GM19452 (cell line): Measurements from ENCODE around the gene MYBPH.

Experiments
- ATAC-seq: cut with Tn5 transposase; IDR thresholded peaks from one replicate; pipeline ENCODE4 v1.9.1; 2021; ENCODE audit not compliant: unreplicated experiment

The MYBPH gene

GRCh38 chr1:203180611-203181330 is 5.1 kb upstream of the MYBPH start:
- ATAC-seq: no peak

GRCh38 chr1:203179667-203180005 is 4.0 kb upstream of the MYBPH start:
- ATAC-seq: no peak

- ATAC-seq: no peak
Observed at GRCh38 chr1:203178821-203179666, 3.4 kb upstream of the MYBPH start.

- no peak for ATAC-seq
Observed at GRCh38 chr1:203178083-203178482, 2.5 kb upstream of the MYBPH start.

- no peak for ATAC-seq
Observed at GRCh38 chr1:203177470-203178039, 1.9 kb upstream of the MYBPH start.

- no peak for ATAC-seq
Observed at GRCh38 chr1:203177036-203177405, 1.4 kb upstream of the MYBPH start.

GRCh38 chr1:203176273-203177035 is 828 bp upstream of the MYBPH start:
- no peak for ATAC-seq

GRCh38 chr1:203175827-203176241 is 208 bp upstream of the MYBPH start:
- ATAC-seq: no peak

- ATAC-seq: no peak
Observed at GRCh38 chr1:203174324-203174985, 1.2 kb downstream of the MYBPH start.

- peak; percentile 89 for ATAC-seq
Observed at GRCh38 chr1:203173566-203173965, 2.1 kb downstream of the MYBPH start.

- ATAC-seq: no peak
Observed at GRCh38 chr1:203173011-203173555, 2.5 kb downstream of the MYBPH start.

GRCh38 chr1:203172184-203173010 is 3.2 kb downstream of the MYBPH start:
- no peak for ATAC-seq

- no peak for ATAC-seq
Observed at GRCh38 chr1:203171341-203172183, 4.1 kb downstream of the MYBPH start.

- no peak for ATAC-seq
Observed at GRCh38 chr1:203170625-203171330, 4.8 kb downstream of the MYBPH start.

- ATAC-seq: no peak
Observed at GRCh38 chr1:203169770-203170520, 5.7 kb downstream of the MYBPH start.

GRCh38 chr1:203168991-203169390 is 6.6 kb downstream of the MYBPH start:
- no peak for ATAC-seq

- no peak for ATAC-seq
Observed at GRCh38 chr1:203168256-203168786, 7.3 kb downstream of the MYBPH start.
